ENCODE results near the gene KLF12. TPM values are rescaled to one million over a fixed set of nuclear protein-coding genes. Genes with fewer than 3 reads are reported as not detected.

Gene KLF12
- total RNA-seq, 1 donor from 2014 or later: 9.1 TPM

GRCh38 chr13:74135326-74136083 lies 1.3 kb upstream of the KLF12 start:
- no peak for DNase-seq (ENCODE audit: low read depth, low spot score)

GRCh38 chr13:74134777-74135325 lies 647 bp upstream of the KLF12 start:
- no peak for DNase-seq (ENCODE audit: low read depth, low spot score)

DNA sequence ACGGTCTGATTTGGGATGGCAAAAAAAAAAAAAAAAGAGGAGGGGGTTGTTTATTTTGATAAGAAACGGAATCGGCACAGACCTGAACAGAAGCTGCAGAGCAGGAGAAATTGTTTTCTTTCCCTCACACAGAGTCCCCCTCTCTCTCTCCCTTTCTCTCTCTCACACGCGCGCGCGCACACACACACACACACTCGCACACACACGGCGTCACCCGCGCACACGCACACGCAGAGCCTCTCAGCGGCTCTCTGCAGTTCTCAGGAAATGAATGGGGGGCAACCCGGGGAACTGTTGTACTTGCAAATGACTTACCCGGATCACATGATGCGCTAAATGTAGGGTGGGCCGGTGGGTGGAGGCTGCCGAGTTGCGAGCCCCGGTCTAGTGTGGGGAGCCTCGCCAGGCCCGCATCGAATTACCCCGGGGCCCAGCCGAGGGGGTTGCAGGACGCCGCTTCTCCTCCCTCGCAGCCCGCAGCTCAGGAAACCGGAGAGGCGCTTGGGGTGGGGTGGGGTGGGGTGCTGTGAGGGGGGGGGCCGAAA lies 475 bp downstream of the KLF12 start:
- DNase-seq (ENCODE audit: low read depth, low spot score): peak; percentile 64

DNA sequence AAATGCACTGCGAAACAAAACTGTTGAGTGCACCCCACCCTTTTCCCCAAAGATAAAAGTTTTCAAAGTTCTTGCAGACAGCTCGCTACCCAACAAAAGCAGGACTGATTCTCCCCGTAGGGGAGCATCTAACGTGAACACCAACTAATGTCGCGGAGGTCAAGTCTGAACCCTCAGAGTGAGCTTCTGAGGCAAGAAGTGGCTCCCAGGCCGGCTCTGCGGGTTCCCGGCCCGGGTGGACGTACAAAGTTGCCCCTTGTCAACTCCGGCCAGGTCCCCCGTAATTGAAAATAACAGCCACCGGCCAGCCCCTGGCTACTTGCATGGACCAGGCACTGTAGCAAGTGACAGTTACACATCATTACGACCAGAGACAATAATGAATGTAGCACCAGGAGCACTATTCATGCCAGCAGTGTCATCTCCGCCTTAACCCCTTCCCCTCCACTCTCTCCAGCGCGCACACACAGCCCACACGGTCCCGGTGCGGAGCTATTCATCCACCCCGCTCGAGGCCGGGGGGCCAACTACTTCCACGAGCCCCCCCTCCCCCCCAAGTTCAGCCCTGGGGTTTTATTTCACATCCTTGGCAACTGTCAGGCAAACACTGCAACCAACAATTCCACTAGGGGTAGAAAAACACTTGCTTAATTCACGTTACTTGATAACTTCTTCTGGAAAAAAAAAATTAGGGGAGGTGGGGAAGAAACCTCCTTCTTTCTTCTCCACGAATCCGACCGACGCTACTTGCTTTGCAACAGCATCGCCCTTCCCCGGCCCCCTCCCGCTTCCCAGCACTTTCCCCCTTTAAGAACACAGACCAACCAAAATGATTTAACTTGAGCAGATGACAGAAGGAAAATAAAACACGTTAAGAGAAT lies 1.2 kb downstream of the KLF12 start:
- no peak for DNase-seq (ENCODE audit: low read depth, low spot score)

GRCh38 chr13:74132152-74132775 lies 1.9 kb downstream of the KLF12 start:
- DNase-seq (ENCODE audit: low read depth, low spot score): no peak

DNA sequence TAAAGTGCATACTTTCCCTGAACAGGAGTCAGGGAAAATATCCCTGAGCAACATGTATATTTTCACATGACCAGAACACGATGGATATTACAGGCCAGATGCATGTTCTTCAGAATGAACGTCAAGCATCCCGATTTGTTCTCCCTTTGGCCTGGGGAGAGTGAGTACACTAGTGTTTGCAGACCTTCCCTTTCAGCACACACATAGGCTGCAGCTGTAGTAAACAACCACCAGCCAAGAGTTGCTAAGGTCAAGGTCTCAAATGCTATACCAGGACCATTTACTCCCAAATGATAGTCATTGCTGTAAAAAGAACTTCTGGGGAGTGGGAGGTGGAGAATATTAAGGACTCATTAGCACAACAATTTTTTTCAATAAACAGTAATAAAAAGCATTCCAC lies 3.0 kb downstream of the KLF12 start:
- no peak for DNase-seq (ENCODE audit: low read depth, low spot score)

- no peak for DNase-seq (ENCODE audit: low read depth, low spot score)
These were observed 4.6 kb downstream of the KLF12 start for GRCh38 chr13:74129500-74130191.

DNA sequence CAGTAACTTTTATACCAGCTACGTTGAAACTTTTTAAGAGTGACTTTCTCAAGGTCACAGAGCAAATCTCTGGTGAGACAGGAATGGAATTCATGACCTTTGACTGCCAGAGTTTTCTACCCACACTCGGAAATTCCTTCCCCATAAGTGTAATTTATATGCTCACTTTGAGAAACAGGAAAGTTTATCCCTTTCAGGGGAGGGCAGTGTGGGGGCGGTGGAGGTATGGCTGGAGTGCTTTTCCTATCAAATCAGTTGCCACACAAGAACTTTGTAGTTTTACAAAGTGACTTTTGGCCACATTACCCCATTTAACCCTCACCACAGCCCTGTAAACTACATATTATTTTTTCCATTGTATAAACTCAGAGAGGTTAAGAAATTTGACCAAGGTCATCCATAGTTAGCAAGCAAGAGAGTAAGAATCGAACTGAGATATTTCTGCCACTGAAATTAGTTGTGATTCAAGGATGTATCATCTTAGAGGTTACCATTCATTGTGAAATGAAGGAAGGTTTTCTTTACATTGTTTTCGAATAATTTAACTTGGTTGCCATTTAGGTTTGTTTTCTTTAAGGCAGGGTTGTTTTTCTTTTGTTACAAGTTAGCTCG lies 5.9 kb downstream of the KLF12 start:
- DNase-seq (ENCODE audit: low read depth, low spot score): no peak

DNA sequence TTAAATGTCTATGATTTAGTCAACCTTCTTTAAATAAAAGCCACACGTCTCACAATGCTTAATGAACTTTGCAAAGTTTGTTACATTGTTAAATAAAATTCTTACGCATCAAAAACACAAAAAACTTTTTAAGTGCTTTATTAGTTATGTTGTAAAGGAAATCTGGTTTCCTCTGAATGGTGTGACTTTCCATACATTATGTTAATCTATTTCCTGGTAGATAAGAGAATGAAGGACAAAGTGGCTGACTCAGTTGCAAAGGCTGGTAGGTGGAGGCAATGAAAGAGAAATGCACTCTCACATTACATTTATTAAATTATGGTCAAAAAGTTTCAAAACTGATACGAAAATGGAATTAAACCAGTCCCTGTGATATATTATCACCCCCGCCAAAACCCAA lies 15.9 kb downstream of the KLF12 start:
- DNase-seq (ENCODE audit: low read depth, low spot score): no peak

DNA sequence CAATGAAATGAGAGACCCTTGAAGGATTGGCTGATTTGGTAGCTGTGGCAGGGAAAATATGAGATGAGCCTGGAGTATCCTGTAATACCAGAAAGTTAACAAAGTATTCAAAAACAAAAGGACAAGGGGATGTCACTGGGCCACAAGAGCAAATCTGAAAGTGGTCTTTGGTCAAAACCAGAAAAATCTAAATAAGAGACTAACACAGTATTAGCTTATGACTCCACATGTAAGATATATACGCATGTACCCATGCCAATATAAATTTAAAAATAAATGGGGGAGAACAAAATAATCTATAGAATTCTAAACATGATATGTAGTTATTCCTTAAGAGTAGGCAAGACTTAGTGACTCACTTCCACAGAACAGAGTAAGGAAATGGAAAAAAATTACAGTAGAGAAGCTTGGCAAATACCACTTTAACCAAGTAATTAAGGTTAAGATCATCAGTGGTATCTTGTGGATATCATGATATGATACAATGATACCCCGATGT lies 16.9 kb downstream of the KLF12 start:
- no peak for DNase-seq (ENCODE audit: low read depth, low spot score)

- DNase-seq (ENCODE audit: low read depth, low spot score): no peak
These were observed 19.1 kb downstream of the KLF12 start for GRCh38 chr13:74115133-74115532.

- DNase-seq (ENCODE audit: low read depth, low spot score): no peak
These were observed 19.6 kb downstream of the KLF12 start for GRCh38 chr13:74114641-74115040.

- no peak for DNase-seq (ENCODE audit: low read depth, low spot score)
These were observed 20.0 kb downstream of the KLF12 start for GRCh38 chr13:74114202-74114601.

DNA sequence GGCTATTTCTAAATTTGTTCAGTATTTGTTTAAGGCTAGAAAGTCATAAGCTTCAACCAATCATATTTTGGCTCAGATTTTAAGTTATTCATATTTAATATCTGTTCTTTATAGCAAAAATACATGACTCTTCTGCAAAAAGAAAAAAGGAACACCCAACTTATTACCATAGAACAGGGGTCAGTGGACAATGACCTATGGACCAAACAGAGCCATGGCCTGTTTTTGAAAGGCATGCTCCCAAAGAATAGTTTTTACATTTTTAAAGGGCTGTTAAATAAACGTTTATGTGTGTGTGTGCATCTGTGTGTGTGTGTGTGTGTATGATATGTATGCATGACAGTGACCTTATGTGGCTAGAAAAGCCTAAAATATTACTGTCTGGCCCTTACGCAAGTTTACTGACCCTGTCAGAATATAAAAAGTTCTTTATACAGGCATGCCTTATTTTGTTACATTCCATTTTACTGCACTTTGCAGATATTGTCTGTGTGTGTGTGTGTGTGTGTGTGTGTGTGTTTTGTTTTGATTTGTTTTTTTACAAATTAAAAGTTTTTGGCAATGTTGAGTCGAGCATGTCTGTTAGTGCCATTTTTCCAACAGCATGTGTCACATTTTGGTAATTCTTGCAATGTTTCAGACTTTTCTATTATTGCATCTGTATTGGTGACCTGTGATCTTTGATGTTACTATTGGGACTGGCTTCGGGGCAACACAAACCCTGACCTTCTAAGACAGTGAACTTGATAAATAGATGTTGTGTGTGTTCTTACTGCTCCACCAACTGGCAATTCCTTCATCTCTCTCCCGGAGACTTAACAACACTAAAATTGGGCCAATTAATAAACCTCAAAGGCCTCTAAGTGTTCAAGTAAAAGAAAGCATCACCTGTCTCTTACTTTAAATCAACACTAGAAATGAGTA lies 22.0 kb downstream of the KLF12 start:
- no peak for DNase-seq (ENCODE audit: low read depth, low spot score)

- no peak for DNase-seq (ENCODE audit: low read depth, low spot score)
These were observed 22.8 kb downstream of the KLF12 start for GRCh38 chr13:74111399-74111798.

DNA sequence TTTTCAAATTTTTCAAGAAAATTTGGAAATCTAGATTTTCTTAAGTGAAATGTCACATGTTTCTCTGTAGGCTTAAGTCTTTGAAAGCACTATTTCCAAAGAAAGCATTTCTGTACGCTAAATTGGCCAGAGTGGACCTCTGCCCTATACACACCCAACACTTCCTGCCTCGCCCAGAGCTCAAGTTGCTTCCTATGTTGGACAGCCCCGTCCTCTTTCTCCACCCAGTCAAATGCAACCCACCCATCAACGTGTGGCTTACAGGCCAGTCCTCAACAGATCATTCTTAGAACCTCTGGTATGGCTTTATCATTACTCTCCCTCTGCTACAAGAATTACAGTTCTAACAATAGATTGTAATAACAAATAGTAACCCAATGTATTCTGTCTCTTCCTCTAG lies 24.2 kb downstream of the KLF12 start:
- no peak for DNase-seq (ENCODE audit: low read depth, low spot score)

DNA sequence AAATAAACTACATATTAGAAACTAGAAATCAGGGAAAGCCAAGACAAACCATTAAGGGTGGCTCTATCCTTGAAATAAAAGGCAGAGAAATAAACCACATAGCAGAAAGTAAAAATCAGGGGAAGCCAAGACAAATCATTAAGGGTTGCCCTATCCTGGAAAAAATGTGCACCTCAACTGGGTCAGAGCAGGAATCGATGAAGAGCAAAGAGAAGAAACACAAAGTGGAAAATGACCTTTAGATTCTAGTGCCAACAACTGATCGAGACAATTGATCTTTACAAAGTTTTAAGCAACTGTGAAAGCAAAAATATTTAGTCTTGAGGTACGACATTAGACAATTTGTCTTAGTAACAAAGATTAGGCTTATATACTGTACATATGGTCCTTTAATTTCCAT lies 26.6 kb downstream of the KLF12 start:
- DNase-seq (ENCODE audit: low read depth, low spot score): no peak

GRCh38 chr13:74105871-74106270 lies 28.3 kb downstream of the KLF12 start:
- DNase-seq (ENCODE audit: low read depth, low spot score): no peak

- no peak for DNase-seq (ENCODE audit: low read depth, low spot score)
These were observed 29.4 kb downstream of the KLF12 start for GRCh38 chr13:74104661-74105275.

Data from pulmonary artery endothelial cell (primary cell).